C4-2B (cell line): ENCODE measurements around the gene BAHCC1.

ENCODE experiments used
- CTCF ChIP-seq: fragments of 450-650 bp; conservative IDR thresholded peaks from 2 replicates; pipeline ENCODE4 v1.5.1; 2017; ENCODE audit warnings: mild to moderate bottlenecking
- ZFX ChIP-seq: fragments of 450-650 bp; IDR thresholded peaks from 2 replicates; pipeline ENCODE4 v1.6.1; 2017

- TF ChIP-seq CTCF = no peak
- no peak for TF ChIP-seq ZFX
Measured at GRCh38 chr17:81415681-81416080, 20.4 kb downstream of the BAHCC1 start.
